D341Med (cell line): ENCODE measurements around the gene MRPS9.

ENCODE experiments used
- DNase-seq: peaks from one replicate; pipeline ENCODE4 v3.0.0; 2012; ENCODE audit warnings: low spot score

The MRPS9 gene

GRCh38 chr2:105080461-105080860 lies 42.6 kb downstream of the MRPS9 start:
- no peak for DNase-seq

GRCh38 chr2:105081006-105081601 lies 43.2 kb downstream of the MRPS9 start:
- DNase-seq = no peak

GRCh38 chr2:105082107-105082506 lies 44.2 kb downstream of the MRPS9 start:
- DNase-seq = no peak

- no peak for DNase-seq
Observed at GRCh38 chr2:105085525-105085924, 47.7 kb downstream of the MRPS9 start.

GRCh38 chr2:105087273-105087672 lies 49.4 kb downstream of the MRPS9 start:
- DNase-seq = no peak

GRCh38 chr2:105090091-105090490 lies 52.2 kb downstream of the MRPS9 start:
- no peak for DNase-seq

- DNase-seq = no peak
Observed at GRCh38 chr2:105092797-105093196, 54.9 kb downstream of the MRPS9 start.

GRCh38 chr2:105099153-105099552 lies 61.3 kb downstream of the MRPS9 start:
- DNase-seq = no peak

GRCh38 chr2:105100046-105100840 lies 62.4 kb downstream of the MRPS9 start:
- DNase-seq = no peak

- no peak for DNase-seq
Observed at GRCh38 chr2:105102001-105102400, 64.1 kb downstream of the MRPS9 start.

GRCh38 chr2:105102963-105103421 lies 65.1 kb downstream of the MRPS9 start:
- peak; percentile 42 for DNase-seq

GRCh38 chr2:105103481-105103880 lies 65.6 kb downstream of the MRPS9 start:
- DNase-seq = no peak

GRCh38 chr2:105104208-105104731 lies 66.4 kb downstream of the MRPS9 start:
- no peak for DNase-seq

- DNase-seq = no peak
Observed at GRCh38 chr2:105110295-105110829, 72.5 kb downstream of the MRPS9 start.

- no peak for DNase-seq
Observed at GRCh38 chr2:105111365-105112150, 73.7 kb downstream of the MRPS9 start.

- no peak for DNase-seq
Observed at GRCh38 chr2:105112345-105112744, 74.5 kb downstream of the MRPS9 start.

GRCh38 chr2:105113616-105114291 lies 75.9 kb downstream of the MRPS9 start:
- no peak for DNase-seq

- DNase-seq = peak; percentile 63
Observed at GRCh38 chr2:105114551-105114950, 76.7 kb downstream of the MRPS9 start.

- no peak for DNase-seq
Observed at GRCh38 chr2:105116348-105116747, 78.5 kb downstream of the MRPS9 start.

GRCh38 chr2:105117565-105117964 lies 79.7 kb downstream of the MRPS9 start:
- DNase-seq = no peak

- DNase-seq = no peak
Observed at GRCh38 chr2:105118960-105119359, 81.1 kb downstream of the MRPS9 start.

GRCh38 chr2:105121434-105121833 lies 83.6 kb downstream of the MRPS9 start:
- DNase-seq = no peak
